Motor neuron (in vitro differentiated cells): ENCODE measurements around the gene ACTR5. TPM values are rescaled to one million over a fixed set of nuclear protein-coding genes. Genes with fewer than 3 reads are reported as not detected.
A peak's percentile ranks its signal among the peaks of the same experiment; 100 is the strongest.

Source experiments
- ATAC-seq, 8 experiments: fragments of 200-7000 bp; cut with Tn5 transposase; replicated peaks in 6 of 8; 2 replicates each; pipeline ENCODE4 v1.8.0; 2021; ENCODE audit warnings: mild to moderate bottlenecking in 8 of 8, moderate library complexity in 8 of 8
- H3K27ac ChIP-seq, 2 donors: fragments of 250-450 bp; sonication (Bioruptor Pico); 2 replicates each; pipeline ENCODE4 v1.9.0; 2021; ENCODE audit warnings: antibody characterized with exemption in 2 of 2, mild to moderate bottlenecking in 2 of 2, moderate library complexity in 1 of 2
- H3K4me1 ChIP-seq, 2 donors: fragments of 250-450 bp; sonication (Bioruptor Pico); replicated peaks in 1 of 2; 2 replicates each; pipeline ENCODE4 v1.6.1; 2021; ENCODE audit warnings: antibody characterized with exemption in 2 of 2, mild to moderate bottlenecking in 2 of 2, moderate library complexity in 1 of 2
- H3K4me3 ChIP-seq, 5 donors: fragments of 250-450 bp; sonication (Bioruptor Pico); 2 replicates each; pipeline ENCODE4 v1.9.0; 2021; ENCODE audit warnings: antibody characterized with exemption in 5 of 5, mild to moderate bottlenecking in 5 of 5, moderate library complexity in 4 of 5
- WGBS, 10 experiments: fragments of 450-650 bp; shearing (Covaris generic); methylation state at CpG; one replicate each; pipeline ENCODE4 v1.0.0; 2022; 5-methylcytosine and 5-hydroxymethylcytosine counted together
- in situ Hi-C, 9 experiments: fragments of 400-800 bp; cut with MboI; loops; one replicate each; pipeline ENCODE4 v1.15.0; 2021; ENCODE audit warnings: low sequenced_read_pairs in 9 of 9, low pct_unique_long_range_greater_than_20kb in 2 of 9; ENCODE audit not compliant: unreplicated experiment in 9 of 9
- total RNA-seq, 8 experiments: library from RNA; unstranded; fragments of 300-600 nt; gene quantifications; 2 replicates each; pipeline versions ENCODE4 v1.2.3 to v1.2.4, GENCODE V29; 2022

The ACTR5 gene
- total RNA-seq, 8 experiments from 2014 or later = 4.3 to 8.0 (median 5.3) TPM

GRCh38 chr20:38724626-38725147 is 23.6 kb upstream of the ACTR5 start:
- Histone ChIP-seq H3K27ac (no peak overlapping the region), H3K4me1 (peaks cover 7% of the 10 kb centered on the region in 2 donors), H3K4me3 (peak overlapping the region; percentile 4 to 29 (median 8))
- in situ Hi-C loops = loop anchor here in 3 of 9 experiments (25.0 kb wide), 1 partner anchor 87 kb away; no protein-coding TSS in a partner anchor
- peak in 1 of 8 experiments; percentile 6 for ATAC-seq
- WGBS, 10 experiments = 0 to 20% (median 5%) methylated on average over 1 to 8 of the region's 46 CpGs; no CpG with 5 or more reads in 6 of the 10 experiments

- peak overlapping the region in 1 of 5 donors; percentile 29 for H3K4me3 ChIP-seq
- 0 to 11% (median 3%) methylated on average over 1 to 14 of the region's 35 CpGs; no CpG with 5 or more reads in 3 of the 10 experiments for WGBS, 10 experiments
- H3K4me1 ChIP-seq = peaks cover 7% of the 10 kb centered on the region in 2 donors
- ATAC-seq = no peak
- in situ Hi-C loops = loop anchor here in 3 of 9 experiments (25.0 kb wide), 1 partner anchor 88 kb away; no protein-coding TSS in a partner anchor
- H3K27ac ChIP-seq = no peak overlapping the region
These were observed 22.9 kb upstream of the ACTR5 start for GRCh38 chr20:38725148-38725901.

GRCh38 chr20:38725931-38726803 is 22.1 kb upstream of the ACTR5 start:
- H3K4me1 ChIP-seq = peaks cover 9 to 13% of the 10 kb centered on the region in 2 donors
- H3K4me3 ChIP-seq = peak overlapping the region in 1 of 5 donors; percentile 29
- ATAC-seq = peak in 6 of 8 experiments; percentile 17 to 58 (median 34)
- in situ Hi-C loops = loop anchor here in 3 of 9 experiments (25.0 kb wide), 1 partner anchor 89 kb away; no protein-coding TSS in a partner anchor
- WGBS, 10 experiments = 0 to 30% (median 18%) methylated on average over 1 to 21 of the region's 53 CpGs; no CpG with 5 or more reads in 3 of the 10 experiments
- no peak overlapping the region for H3K27ac ChIP-seq

GRCh38 chr20:38726804-38727606 is 21.3 kb upstream of the ACTR5 start:
- H3K4me1 ChIP-seq = peaks cover 9 to 15% of the 10 kb centered on the region in 2 donors
- H3K4me3 ChIP-seq = peak overlapping the region in 3 of 5 donors; percentile 13 to 29 (median 16)
- in situ Hi-C loops = loop anchor here in 3 of 9 experiments (25.0 kb wide), 1 partner anchor 90 kb away; no protein-coding TSS in a partner anchor
- WGBS, 10 experiments = 0 to 10% (median 4%) methylated on average over 1 to 19 of the region's 43 CpGs; no CpG with 5 or more reads in 1 of the 10 experiments
- H3K27ac ChIP-seq = no peak overlapping the region
- ATAC-seq = peak in 6 of 8 experiments; percentile 15 to 43 (median 37)

- WGBS, 10 experiments = 0 to 23% (median 6%) methylated on average over 1 to 6 of the region's 46 CpGs; no CpG with 5 or more reads in 6 of the 10 experiments
- peak overlapping the region in 3 of 5 donors; percentile 13 to 29 (median 16) for H3K4me3 ChIP-seq
- ATAC-seq = peak in 5 of 8 experiments; percentile 4 to 16 (median 10)
- in situ Hi-C loops = loop anchor here in 3 of 9 experiments (25.0 kb wide), 1 partner anchor 90 kb away; no protein-coding TSS in a partner anchor
- H3K27ac ChIP-seq = no peak overlapping the region
- H3K4me1 ChIP-seq = peaks cover 9 to 15% of the 10 kb centered on the region in 2 donors
These were observed 20.6 kb upstream of the ACTR5 start for GRCh38 chr20:38727607-38728190.

GRCh38 chr20:38728191-38728781 is 20.0 kb upstream of the ACTR5 start:
- ATAC-seq = no peak
- H3K27ac ChIP-seq = no peak overlapping the region
- H3K4me3 ChIP-seq = peak overlapping the region in 2 of 5 donors; percentile 16 to 18
- in situ Hi-C loops = loop anchor here in 3 of 9 experiments (25.0 kb wide), 1 partner anchor 91 kb away; no protein-coding TSS in a partner anchor
- H3K4me1 ChIP-seq = peaks cover 9 to 15% of the 10 kb centered on the region in 2 donors
- 0 to 9% (median 2%) methylated on average over 4 to 19 of the region's 56 CpGs; no CpG with 5 or more reads in 5 of the 10 experiments for WGBS, 10 experiments

- WGBS, 10 experiments = 0 to 13% (median 3%) methylated on average over 3 to 17 of the region's 41 CpGs
- peak in 1 of 8 experiments; percentile 10 for ATAC-seq
- in situ Hi-C loops = loop anchor here in 3 of 9 experiments (25.0 kb wide), 1 partner anchor 92 kb away; no protein-coding TSS in a partner anchor
- Histone ChIP-seq H3K4me3 (peak overlapping the region in 3 of 5 donors; percentile 16 to 18 (median 18)), H3K4me1 (peaks cover 9 to 15% of the 10 kb centered on the region in 2 donors), H3K27ac (no peak overlapping the region)
These were observed 19.2 kb upstream of the ACTR5 start for GRCh38 chr20:38728911-38729642.

- in situ Hi-C loops = loop anchor here in 4 of 9 experiments (10.0 to 25.0 kb wide), 2 partner anchors 85 to 92 kb away; no protein-coding TSS in a partner anchor
- Histone ChIP-seq H3K4me1 (peaks cover 9 to 12% of the 10 kb centered on the region in 2 donors), H3K4me3 (peak overlapping the region in 1 of 5 donors; percentile 18), H3K27ac (no peak overlapping the region)
- WGBS, 10 experiments = 0 to 40% (median 0%) methylated on average over 1 to 5 of the region's 7 CpGs; no CpG with 5 or more reads in 3 of the 10 experiments
- no peak for ATAC-seq
These were observed 18.5 kb upstream of the ACTR5 start for GRCh38 chr20:38729767-38730166.

GRCh38 chr20:38730167-38730988 is 17.9 kb upstream of the ACTR5 start:
- ATAC-seq = no peak
- WGBS, 10 experiments = 0 to 16% (median 7%) methylated on average over 3 to 14 of the region's 41 CpGs; no CpG with 5 or more reads in 4 of the 10 experiments
- Histone ChIP-seq H3K4me1 (peaks cover 9 to 12% of the 10 kb centered on the region in 2 donors), H3K4me3 (peak overlapping the region in 2 of 5 donors; percentile 14 to 23), H3K27ac (no peak overlapping the region)
- in situ Hi-C loops = loop anchor here in 4 of 9 experiments (10.0 to 25.0 kb wide), 2 partner anchors 86 to 93 kb away; no protein-coding TSS in a partner anchor
